NCI-H748 treated with DMSO at 0.1 percent for 48 hours (cell line): Measurements from ENCODE around the gene GALK2.
"Not testable (repeated sequence)": the region's sequence is repeated elsewhere in the genome, so short reads cannot be mapped to it uniquely, and the experiment has no call there.

ENCODE experiments used
- DNase-seq: peaks from one replicate; lab custom pipeline; 2025; lab: John Stamatoyannopoulos, UW

GALK2 gene

GRCh38 chr15:49164865-49165264 lies 5.2 kb upstream of the GALK2 start:
- no peak for DNase-seq

GRCh38 chr15:49168016-49168415 lies 2.0 kb upstream of the GALK2 start:
- no peak for DNase-seq

- no peak for DNase-seq
Measured at GRCh38 chr15:49171790-49172189, 1.7 kb downstream of the GALK2 start.

GRCh38 chr15:49174902-49175301 lies 4.9 kb downstream of the GALK2 start:
- DNase-seq: no peak

- DNase-seq: not testable (repeated sequence)
Measured at GRCh38 chr15:49175582-49176397, 5.7 kb downstream of the GALK2 start.

- DNase-seq: no peak
Measured at GRCh38 chr15:49178497-49178896, 8.4 kb downstream of the GALK2 start.

- no peak for DNase-seq
Measured at GRCh38 chr15:49179433-49180190, 9.6 kb downstream of the GALK2 start.

- no peak for DNase-seq
Measured at GRCh38 chr15:49182128-49182527, 12.1 kb downstream of the GALK2 start.

- DNase-seq: not testable (repeated sequence)
Measured at GRCh38 chr15:49183741-49184140, 13.7 kb downstream of the GALK2 start.

GRCh38 chr15:49185473-49185872 lies 15.4 kb downstream of the GALK2 start:
- DNase-seq: no peak

GRCh38 chr15:49187549-49188245 lies 17.6 kb downstream of the GALK2 start:
- DNase-seq: no peak

GRCh38 chr15:49188933-49189332 lies 18.9 kb downstream of the GALK2 start:
- no peak for DNase-seq

- no peak for DNase-seq
Measured at GRCh38 chr15:49189631-49190030, 19.6 kb downstream of the GALK2 start.

GRCh38 chr15:49190586-49190985 lies 20.5 kb downstream of the GALK2 start:
- no peak for DNase-seq

- no peak for DNase-seq
Measured at GRCh38 chr15:49191892-49192291, 21.8 kb downstream of the GALK2 start.

GRCh38 chr15:49196856-49197255 lies 26.8 kb downstream of the GALK2 start:
- no peak for DNase-seq

GRCh38 chr15:49199666-49200065 lies 29.6 kb downstream of the GALK2 start:
- DNase-seq: no peak

- no peak for DNase-seq
Measured at GRCh38 chr15:49200347-49200746, 30.3 kb downstream of the GALK2 start.

GRCh38 chr15:49208102-49208501 lies 38.1 kb downstream of the GALK2 start:
- not testable (repeated sequence) for DNase-seq

- no peak for DNase-seq
Measured at GRCh38 chr15:49212897-49213296, 42.9 kb downstream of the GALK2 start.

- no peak for DNase-seq
Measured at GRCh38 chr15:49215768-49216739, 46.0 kb downstream of the GALK2 start.
